Kidney epithelial cell (primary cell): Measurements from ENCODE around the gene RPL41. TPM values are rescaled to one million over a fixed set of nuclear protein-coding genes. Genes with fewer than 3 reads are reported as not detected.

ENCODE experiments used
- DNase-seq: peaks from one replicate; pipeline ENCODE4 v3.0.0-alpha.2; 2010; ENCODE audit warnings: low read depth
- H3K27me3 ChIP-seq: 2 replicates; pipeline ENCODE4 v1.6.0; 2011; ENCODE audit warnings: low read length; ENCODE audit not compliant: control insufficient read depth, insufficient read depth
- H3K36me3 ChIP-seq: 2 replicates; pipeline ENCODE4 v1.5.1; 2011; ENCODE audit warnings: low read length; ENCODE audit not compliant: control insufficient read depth, insufficient read depth
- H3K4me3 ChIP-seq: 2 replicates; pipeline ENCODE4 v1.5.1; 2011; ENCODE audit warnings: low read depth, mild to moderate bottlenecking, control low read depth, low read length
- total RNA-seq: library from RNA; depleted of rRNA; stranded (reverse); fragments of >200 nt; gene quantifications from 2 replicates; pipeline ENCODE4 v1.2.3, GENCODE V29; 2015
- TF ChIP-seq, protein P1 (sequence below): IDR thresholded peaks from 2 replicates; pipeline ENCODE4 v1.5.1; 2011; ENCODE audit warnings: mild to moderate bottlenecking, moderate library complexity, low read length, control low read depth, inconsistent platforms; ENCODE audit not compliant: insufficient read depth, poor library complexity, severe bottlenecking

Gene RPL41
- total RNA-seq, 1 donor from 2014 or later = 2,735 TPM

DNA sequence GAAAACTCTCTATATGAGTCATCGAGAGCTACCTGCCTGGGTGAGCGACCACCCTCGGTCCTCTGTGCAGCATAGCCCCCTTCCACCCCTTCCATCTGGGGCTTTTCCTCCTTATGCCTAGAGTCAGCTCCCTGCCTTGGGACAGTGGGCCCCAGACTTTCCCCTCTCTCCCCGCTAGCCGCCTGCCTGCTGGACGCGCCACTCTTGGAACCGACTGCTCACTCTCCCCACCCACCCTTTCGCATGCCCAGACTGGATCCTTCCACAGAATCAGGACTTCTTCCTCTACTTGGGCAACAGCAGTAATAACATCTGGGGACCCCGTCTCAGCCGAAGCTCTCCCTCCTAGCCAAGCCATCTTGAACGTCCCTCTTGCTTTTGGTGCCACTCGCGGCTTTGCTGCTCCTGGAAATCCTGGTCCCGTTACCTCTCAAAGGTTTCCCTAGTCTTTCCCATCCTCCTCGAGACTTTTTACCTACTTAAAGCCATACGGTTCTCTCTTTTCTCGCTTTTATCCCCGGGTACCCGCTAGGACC lies 12.3 kb downstream of the RPL41 start:
- Histone ChIP-seq H3K27me3 (no peaks in the 10 kb centered on the region), H3K36me3 (peaks cover 3% of the 10 kb centered on the region), H3K4me3 (peak overlapping the region; percentile 97)
- TF ChIP-seq, protein P1, sequence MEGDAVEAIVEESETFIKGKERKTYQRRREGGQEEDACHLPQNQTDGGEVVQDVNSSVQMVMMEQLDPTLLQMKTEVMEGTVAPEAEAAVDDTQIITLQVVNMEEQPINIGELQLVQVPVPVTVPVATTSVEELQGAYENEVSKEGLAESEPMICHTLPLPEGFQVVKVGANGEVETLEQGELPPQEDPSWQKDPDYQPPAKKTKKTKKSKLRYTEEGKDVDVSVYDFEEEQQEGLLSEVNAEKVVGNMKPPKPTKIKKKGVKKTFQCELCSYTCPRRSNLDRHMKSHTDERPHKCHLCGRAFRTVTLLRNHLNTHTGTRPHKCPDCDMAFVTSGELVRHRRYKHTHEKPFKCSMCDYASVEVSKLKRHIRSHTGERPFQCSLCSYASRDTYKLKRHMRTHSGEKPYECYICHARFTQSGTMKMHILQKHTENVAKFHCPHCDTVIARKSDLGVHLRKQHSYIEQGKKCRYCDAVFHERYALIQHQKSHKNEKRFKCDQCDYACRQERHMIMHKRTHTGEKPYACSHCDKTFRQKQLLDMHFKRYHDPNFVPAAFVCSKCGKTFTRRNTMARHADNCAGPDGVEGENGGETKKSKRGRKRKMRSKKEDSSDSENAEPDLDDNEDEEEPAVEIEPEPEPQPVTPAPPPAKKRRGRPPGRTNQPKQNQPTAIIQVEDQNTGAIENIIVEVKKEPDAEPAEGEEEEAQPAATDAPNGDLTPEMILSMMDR = no peak
- DNase-seq = no peak

GRCh38 chr12:56129206-56129941 lies 12.9 kb downstream of the RPL41 start:
- Histone ChIP-seq H3K36me3 (peaks cover 3% of the 10 kb centered on the region), H3K4me3 (peak overlapping the region; percentile 97), H3K27me3 (no peaks in the 10 kb centered on the region)
- TF ChIP-seq, protein P1 = no peak
- DNase-seq = no peak

- Histone ChIP-seq H3K36me3 (peaks cover 3% of the 10 kb centered on the region), H3K4me3 (peak overlapping the region; percentile 97), H3K27me3 (no peaks in the 10 kb centered on the region)
- no peak for DNase-seq
- TF ChIP-seq, protein P1 = no peak
Observed at GRCh38 chr12:56129942-56130495, 13.6 kb downstream of the RPL41 start.

- DNase-seq = no peak
- Histone ChIP-seq H3K36me3 (peaks cover 3% of the 10 kb centered on the region), H3K4me3 (no peak overlapping the region), H3K27me3 (no peaks in the 10 kb centered on the region)
- TF ChIP-seq, protein P1 = no peak
Observed at GRCh38 chr12:56130876-56131275, 14.4 kb downstream of the RPL41 start.

DNA sequence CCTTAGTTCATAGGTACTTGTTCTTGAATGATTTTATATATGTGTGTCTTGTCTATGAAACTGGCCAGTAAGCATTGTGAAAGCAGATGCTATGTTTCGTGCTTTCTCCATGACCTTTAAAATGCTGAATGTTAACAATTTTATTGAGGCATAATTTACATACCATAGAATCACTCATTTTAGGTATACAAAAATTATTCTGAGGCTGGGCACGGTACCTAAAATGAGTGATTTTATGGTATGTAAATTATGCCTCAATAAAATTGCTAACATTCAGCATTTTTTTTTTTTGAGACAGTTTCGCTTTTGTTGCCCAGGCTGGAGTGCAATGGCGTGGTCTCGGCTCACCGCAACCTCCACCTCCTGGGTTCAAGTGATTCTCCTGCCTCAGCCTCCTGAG lies 18.5 kb downstream of the RPL41 start:
- no peaks in the 10 kb centered on the region for H3K27me3 ChIP-seq
- DNase-seq = no peak
- H3K4me3 ChIP-seq = no peak overlapping the region
- H3K36me3 ChIP-seq = peaks cover 3% of the 10 kb centered on the region
- TF ChIP-seq, protein P1 = no peak
